NAMALWA (cell line): ENCODE data around the gene IPPK.

ENCODE experiments used
- DNase-seq: peaks from one replicate; pipeline ENCODE4 v3.0.0-alpha.2; 2015; ENCODE audit warnings: low spot score

Gene IPPK

DNA sequence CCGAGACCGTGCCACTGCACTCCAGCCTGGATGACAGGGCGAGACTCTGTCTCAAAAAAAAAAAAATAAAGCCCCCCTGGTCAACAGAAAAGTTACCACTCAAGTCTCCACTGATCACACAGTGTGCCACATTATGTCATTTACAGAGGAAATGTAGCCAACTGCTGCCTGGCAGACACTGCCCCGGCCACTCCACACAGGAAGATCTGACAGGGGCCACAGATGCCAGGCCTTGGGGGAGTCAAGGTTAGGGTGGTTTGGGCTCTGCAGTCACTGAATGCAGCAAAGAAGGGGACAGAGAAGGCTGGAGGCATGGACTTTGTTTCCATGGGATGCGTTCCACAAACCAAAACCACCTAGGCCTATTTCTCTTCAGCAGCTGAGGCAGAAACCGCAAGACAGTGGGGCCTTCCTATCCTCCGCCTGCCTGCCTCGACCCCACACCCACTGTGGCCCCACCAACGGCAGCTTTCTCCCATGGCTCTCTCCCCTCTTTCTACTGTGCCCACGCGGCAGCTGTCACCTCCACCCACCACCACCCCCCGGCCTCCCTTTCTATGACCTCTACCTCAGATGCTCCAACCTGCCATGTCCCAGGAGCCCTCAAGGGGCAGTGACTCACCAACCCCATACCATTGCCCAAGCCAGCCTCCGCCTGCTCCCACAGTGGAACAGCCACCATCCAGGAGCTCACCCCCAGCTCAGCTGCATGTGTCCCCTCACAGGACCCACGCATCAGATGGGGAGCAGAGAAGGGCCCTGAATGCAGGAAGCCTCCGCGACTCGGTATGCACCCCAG lies 12.4 kb downstream of the IPPK start:
- DNase-seq = no peak

DNA sequence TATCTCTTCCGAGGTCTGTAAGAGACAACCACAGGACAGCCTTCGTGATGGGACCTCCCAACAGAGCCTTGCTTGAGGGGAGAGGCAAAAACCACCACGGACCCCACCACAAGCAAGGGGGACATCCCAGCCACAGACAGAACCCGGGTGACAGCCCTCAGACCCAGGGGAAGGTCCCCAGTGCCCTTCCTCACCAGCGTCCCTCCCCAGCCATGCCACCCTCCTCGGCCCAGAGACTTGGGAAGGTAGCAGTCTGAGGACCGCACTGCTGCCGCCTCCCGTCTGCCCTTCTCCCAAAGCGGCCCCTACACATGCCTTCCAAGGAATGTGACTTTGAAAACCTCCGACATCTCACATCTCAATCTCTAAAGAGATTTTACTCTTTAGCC lies 13.4 kb downstream of the IPPK start:
- DNase-seq = no peak

DNA sequence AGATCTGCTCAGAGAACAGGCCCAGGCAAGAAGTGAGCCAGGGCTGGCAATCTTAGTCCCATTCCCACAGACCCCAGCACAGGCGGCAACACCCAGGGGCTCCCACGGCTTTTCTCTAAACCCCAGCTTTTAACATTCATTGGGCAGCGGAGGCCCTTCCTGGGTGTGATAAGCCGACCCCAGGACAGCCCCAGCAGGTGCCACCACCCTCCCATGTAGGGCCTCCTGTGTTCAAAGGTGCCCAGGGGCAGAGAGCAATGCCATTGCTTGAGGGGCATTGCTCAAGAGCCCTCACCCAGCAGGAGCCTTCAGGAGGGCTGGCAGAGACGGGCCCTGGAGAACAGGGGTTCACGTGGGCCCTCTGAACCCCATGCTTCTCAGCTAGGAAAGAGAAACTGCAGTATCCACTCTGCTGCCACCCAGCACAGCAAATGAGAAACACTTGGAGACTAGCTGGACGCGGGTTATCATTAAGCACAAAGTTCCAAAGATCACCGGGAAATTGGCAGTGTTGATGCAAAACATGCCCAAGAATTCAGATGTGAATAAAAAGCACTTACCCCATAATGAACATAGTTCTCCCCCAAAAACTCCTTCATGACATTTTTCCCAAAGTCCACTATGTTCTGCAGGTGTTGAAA lies 13.9 kb downstream of the IPPK start:
- no peak for DNase-seq

DNA sequence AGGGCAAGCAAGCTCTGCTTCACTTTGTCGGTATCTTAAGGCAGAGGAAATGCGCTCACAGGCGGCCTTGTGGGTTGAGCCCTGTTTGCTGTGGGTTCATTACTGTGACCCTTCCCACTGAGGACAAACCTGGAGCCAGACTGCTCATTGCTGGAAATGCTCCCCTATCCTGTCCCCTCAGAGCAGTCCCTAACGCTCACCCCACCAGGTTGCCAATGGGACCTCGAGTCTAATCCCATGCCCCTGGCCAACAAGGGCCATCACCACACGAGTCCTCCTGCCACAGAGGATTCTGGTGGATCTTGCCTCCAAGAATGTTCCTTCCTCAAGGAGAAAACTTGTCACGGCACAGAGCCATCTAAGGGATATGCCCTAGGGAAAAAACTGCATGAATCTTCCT lies 14.6 kb downstream of the IPPK start:
- no peak for DNase-seq

DNA sequence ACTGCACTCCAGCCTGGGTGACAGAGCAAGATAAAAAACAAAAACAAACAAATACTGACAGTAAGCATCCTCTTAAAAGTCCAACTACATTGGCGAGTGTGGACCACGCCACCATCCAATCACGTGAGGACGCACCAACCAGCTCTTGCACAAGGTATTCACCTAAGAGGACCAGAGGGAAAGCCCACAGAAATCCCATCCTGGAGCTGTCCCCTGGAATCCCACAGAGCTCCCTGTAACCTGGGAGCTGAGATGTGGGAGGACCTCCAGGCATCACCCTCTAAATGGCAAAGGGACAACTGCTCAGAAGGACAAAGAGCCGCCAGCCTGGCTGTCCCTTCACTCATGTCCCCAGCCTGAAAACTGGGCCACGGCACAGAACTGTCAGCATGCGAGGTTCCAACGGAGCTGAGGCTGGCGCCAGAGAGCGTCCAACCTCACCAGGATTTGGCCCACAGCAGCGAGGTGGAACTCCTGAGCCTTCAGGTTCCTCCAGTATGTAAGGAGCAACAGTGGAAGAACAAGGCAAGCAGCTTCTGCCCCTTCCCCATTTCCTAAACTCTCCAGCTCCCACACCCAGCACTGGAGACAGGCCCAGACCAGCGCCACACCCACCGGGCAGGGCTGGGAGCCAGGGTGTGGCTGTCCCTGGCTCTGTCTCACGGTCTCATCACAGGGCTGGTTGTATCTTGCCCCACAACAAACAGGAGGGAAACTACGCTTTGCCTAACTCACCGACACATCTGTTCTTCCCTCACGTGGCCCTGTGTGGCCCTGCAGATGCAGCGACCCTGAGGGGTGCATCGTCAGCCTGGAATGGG lies 15.2 kb downstream of the IPPK start:
- no peak for DNase-seq

DNA sequence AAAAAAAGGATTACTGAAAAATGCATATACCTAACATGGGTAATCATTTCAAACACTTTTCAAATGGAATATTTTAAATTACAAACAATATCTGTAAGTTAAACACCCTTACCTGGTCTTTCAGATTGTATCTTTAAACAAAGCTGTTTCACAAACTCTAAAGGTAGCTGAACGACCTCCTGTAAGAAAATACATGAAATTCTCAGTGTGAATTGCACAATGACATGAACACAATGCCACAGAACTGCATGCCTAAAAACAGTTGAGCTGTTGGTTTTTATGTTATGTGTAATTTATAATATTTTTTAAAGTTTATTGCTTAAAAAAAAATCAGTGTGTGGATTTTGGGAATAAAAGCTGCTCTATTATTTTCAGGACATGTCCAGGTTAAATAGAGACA lies 17.5 kb downstream of the IPPK start:
- no peak for DNase-seq

DNA sequence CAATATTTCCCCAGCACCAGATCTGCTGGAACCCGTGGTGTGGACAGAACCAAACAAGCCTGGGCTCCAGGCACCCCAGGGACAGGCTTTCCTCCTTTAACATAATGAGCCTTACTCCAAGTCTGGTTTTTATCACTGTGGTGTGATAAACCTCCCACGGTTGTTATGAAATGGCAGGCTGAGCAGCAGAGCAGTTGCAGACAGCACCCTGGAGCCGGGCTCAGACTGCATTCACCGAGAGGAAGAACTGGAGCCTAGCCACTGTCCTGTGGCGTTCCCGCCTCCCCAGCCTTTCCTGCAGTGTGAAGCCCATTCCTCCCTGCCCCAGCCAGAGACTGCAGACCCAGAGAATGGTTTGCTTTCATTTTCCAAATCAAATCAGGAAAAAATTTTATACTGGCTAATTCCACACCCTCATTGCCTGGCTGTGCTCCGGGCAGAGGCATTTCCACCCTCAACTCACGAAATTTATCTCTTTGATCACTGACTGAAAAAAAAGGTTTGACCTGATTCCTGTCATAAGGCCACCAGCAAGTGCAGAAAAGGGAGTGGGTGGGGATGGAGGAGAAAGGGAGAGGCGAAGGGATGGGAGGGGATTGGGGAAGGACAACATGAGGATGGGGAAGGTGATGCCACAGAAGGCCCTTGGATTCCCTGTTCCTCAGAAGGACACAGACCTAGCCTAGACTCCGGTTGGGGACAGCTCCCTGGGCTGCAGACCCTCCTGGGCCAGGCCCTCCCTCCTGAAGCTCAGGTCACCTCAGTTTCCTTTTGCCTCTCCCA lies 18.9 kb downstream of the IPPK start:
- DNase-seq = no peak

DNA sequence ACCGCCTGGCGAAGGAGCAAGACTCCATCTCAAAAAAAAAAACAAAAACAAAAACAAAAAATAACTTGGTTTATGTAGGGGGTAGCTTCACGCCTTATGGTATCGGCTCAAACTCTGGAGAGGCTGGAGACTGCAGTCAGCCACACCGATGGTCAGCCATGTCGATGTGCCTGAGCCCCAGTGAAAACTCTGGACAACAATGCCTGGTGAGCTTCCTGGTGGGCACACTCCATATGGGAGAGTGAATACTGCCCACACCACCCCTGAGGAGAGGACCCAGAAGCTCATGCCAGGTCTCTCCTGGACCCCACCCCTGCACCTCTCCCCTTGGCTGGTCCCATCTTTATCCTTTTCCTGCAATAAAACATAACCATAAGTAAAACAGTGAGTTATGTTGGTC lies 19.6 kb downstream of the IPPK start:
- DNase-seq = no peak

DNA sequence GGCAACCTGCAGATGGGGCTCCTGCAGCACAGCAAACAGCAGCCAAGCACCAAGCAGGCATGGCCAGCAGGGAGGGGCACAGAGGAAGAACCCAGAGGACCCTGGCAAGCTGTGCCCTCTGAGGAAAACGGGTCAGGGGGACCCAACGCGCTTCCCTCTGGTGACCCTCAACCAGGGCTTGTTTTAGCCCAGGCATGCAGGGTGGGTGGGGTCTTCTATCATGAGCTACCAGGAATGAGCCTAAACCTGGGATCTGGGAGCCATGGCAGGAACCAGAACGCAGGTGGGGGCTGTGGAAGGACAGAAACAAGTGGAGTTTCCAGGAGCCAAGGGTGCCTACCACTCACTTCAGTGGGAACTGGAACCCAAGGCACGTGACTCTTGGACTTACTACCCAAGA lies 20.9 kb downstream of the IPPK start:
- DNase-seq = no peak

DNA sequence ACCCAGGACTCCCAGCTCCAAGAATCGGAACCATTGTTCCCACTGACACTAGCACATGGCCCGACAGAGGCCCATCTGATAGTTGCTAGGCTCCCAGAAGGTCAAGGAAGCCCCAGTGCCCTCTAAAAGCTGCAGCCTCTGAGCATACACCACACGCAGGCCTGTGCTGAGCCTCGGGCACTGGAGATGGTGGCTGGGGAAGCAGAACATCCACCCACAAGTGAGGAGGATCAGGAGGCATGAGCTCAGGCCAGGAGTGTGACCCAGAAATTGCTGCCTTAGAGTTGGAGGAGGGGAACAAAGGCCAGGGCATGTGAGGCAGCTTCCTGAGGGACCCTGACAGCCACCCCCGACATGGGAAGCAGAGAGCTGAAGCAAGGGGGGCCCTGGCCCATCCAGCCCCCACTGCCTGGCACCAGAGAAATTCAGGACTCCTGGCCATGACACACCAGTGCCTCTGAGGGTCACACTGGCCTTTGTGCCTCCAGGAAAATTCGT lies 21.4 kb downstream of the IPPK start:
- no peak for DNase-seq

DNA sequence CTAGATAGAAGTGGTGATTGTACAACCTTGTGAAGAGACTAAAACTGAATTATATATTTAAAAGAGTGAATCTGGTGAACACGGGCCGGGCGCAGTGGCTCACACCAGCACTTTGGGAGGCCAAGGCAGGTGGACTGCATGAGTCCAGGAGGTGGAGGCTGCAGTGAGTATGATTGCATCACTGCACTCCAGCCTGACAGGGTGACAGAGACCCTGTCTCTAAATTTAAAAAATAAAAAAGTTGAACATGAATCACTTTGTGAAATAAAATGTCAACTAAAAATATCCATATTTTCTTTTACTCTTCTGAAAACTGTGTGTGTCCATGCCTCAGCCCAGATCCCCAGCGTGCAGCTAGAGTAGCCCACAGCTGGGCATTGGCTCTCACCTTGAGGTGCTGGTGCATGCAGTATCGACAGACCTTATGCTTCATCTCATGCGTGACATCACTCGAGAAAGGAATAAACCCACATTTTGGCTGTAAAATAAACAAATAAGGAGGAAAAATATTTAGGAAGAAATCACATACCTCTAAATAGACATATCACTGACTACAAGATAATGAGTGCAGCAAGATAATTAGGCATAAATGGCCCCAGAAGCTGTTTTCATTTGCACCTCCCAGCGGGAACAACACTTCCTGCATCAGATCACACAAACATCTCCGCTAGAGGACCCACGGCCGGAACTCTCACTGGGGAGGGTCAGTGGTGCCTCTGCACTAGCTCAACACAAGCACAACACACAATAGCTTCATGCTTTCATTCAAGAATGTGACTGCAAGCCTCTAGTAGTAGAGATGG lies 22.1 kb downstream of the IPPK start:
- no peak for DNase-seq

DNA sequence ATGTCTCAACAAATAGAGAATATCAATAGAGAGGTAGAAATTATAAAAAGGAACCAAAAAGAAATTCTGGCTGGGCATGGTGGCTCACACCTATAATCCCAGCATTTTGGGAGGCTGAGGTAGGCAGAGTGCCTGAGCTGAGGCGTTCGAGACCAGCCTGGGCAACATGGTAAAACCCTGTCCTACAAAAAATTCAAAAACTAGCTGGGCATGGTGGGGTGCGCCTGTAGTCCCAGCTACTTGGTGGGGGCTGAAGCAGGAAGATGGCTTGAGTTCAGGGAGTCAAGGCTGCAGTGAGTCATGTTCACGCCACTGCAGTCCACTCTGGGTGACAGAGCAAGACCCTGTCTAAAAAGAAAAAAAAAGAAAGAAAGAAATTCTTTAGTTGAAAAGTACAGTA lies 24.9 kb downstream of the IPPK start:
- DNase-seq = no peak

DNA sequence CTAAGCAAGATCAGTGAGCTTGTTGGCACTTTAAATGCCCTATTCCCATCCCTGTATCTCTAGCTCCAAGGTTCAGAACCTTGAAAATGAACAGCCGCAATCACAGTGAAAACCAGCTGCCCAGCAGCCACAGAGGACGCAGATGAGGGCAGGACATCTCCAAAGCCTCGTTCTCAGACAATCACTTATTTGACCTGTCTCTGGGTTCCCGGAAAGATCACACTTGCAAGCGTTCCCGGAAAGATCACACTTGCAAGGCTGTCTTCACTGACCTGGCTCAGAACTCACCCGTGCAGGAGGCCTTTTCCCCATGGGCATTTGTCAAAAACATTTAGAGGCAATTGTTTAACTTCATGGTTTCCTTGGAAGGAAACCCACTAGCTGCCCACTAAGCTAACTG lies 25.7 kb downstream of the IPPK start:
- no peak for DNase-seq

DNA sequence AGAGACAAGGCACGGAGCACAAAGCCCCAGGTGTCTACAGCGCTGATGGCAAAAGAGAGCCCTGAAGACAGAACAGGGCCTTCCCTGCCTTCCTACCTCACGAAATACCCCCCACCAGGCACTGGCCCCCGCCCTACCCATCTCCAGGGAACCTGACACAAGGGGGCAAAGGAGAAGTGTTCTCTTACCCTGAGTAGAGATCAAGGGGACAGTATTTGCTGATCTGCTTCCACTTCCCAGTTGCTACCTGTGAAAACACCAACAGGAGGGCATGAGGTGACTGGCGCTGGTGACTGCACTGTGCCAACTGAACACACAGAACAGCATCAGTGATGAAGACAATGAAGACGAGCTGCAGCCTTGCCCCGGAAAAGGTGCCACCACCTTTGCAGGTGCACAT lies 27.4 kb downstream of the IPPK start:
- DNase-seq = no peak

DNA sequence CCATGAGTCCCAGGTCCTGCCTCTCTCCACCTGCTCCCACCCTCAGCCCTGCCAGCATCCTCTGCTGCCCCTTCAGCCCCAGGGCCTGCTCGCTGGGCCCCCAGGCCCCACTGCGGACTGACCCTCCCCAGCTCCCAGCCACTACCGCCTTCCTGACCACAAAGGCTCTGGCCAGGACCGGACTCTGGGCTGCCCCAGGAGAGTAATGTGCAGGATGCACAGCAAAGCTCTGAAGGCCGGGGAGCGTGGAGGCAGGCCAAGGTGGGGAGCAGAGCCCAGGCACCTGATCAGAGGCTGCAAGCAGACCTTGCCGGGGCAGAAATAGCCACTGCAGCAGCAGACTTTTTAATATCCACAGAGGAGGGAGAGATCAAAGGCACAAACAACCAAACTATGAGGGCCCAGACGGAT lies 27.9 kb downstream of the IPPK start:
- DNase-seq = no peak

DNA sequence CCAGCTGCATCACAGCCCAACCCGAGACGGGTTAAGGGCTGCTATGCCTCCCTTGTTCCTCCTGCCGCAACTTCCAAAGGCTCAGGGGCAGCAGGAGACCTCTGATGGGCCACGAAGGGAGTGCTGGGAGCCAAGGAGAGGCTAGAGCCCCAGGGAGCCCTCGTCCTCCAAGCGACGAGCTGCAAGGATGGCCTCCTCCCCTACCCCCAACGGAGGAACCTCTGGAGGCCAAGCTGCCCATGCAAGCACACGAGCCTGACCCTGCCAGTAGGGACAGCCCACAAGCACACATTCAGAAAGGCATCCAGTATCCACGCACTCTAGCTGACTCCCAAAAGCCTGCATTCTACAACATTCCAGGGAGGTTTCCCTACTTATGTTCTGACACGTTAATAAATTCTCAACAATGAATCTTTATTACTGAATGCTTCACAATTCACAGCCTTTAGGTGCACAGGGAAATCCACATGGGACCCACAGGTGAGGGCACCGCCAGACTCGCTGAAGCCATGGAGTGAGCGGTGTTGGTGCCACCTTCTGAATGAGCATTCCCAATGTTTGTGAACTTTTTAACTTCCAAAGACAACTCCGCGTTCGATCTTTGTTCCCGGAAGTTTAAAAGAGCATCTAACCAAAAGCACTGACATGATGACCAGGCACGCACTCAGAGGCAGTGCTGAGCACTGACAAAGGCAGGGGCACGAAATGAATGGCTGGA lies 28.7 kb downstream of the IPPK start:
- no peak for DNase-seq

DNA sequence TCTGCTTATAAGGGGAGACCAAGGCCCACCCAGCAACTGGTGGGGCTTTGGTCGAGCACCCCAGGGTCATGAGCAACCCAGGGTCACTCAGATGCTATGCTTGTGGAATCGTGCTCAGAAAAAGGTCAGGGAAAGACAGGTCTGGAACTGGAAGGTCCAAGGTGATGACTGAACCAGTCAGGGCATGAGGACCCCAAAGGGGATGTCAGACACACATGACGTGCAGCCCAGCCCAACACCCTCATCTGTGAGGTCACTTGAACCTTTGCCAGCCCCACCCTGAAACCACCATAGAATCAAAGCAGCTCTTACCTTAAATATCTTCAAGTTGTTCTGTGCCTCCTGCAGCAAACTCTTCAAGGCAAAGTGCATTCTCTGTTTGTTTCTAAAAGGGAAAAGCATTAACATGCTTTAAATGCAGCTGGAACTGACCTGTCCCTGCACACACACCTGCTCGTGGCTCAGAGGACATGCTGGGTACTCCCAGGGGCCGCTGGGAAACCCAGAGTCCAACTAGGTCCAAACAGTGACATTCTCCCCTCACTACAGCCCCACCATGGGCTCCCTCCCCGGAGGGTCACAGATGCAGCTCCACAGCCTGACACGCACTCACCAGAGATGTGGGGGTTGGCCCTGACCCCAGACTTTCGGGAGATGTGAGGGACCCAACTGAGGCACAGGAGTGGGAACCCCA lies 29.4 kb downstream of the IPPK start:
- DNase-seq = no peak

DNA sequence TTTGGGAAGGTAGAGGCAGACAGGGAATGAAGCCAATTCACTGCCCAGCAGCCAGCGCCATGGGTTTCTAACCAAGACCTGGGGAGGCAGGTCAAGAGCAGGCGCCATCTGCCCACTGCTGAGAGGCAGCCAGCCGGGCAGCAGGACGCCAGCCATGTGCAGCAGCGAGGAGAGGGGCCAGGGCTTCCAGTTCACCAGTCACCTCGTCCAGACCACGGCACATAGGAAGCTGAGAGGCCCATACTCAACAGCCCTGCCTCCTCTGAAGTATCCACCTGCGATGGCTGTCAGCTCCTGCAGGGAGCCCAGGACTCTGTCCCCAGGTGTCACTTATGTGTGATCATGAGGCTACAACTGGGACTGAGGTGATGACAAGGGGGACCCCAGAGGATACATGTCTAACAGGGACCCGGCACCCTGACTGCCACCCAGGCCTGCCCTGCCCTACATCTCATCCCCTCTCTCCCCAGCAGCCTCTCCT lies 30.1 kb downstream of the IPPK start:
- no peak for DNase-seq

DNA sequence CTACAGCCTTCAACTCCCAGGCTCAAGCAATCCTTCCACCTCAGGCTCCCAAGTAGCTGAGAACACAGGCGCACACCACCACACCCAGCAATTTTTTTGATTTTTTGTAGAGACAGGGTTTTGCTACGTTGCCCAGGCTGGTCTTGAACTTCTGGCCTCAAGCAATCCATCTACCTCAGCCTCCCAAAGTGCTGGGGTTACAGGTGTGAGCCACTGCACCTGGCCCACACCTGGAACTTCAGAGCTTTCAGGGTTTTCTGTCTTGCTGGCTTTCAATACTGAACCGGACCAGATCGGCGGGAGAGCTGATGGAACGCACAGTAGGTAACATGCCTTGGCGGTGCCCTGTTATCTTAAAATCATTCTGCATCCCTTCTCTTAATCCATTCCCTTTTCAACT lies 30.8 kb downstream of the IPPK start:
- DNase-seq = no peak

DNA sequence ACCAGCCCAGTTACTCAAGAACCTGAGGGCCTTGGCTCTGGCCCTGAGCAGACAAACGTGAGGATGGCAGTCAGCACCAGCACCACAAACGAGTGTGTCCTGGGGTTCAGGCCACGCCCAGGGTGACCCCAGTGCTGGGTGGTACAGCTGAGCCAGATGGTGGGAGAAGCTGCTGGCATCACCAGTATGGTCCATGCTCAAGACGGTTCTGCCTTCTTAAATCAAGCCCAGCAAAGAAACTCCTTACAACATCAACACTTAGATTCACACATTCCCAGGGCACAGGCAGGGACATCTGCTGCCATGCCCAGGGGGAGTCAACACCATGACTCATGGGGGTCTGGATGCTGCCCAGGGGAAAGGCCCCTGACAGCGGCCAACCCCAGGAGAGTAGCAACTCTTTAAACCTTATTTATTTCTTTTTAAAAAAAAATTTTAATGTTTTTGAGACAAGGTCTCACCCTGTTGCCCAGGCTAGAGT lies 31.3 kb downstream of the IPPK start:
- DNase-seq = no peak
